Ammon's horn (tissue), 1 donor: ENCODE measurements around the gene LIFR.
"Not testable (repeated sequence)": the region's sequence is repeated elsewhere in the genome, so short reads cannot be mapped to it uniquely, and the experiment has no call there.

Experiments used
- DNase-seq: peaks from one replicate; pipeline ENCODE4 v3.0.0-alpha.2; 2016; ENCODE audit warnings: low spot score

LIFR gene, protein sequence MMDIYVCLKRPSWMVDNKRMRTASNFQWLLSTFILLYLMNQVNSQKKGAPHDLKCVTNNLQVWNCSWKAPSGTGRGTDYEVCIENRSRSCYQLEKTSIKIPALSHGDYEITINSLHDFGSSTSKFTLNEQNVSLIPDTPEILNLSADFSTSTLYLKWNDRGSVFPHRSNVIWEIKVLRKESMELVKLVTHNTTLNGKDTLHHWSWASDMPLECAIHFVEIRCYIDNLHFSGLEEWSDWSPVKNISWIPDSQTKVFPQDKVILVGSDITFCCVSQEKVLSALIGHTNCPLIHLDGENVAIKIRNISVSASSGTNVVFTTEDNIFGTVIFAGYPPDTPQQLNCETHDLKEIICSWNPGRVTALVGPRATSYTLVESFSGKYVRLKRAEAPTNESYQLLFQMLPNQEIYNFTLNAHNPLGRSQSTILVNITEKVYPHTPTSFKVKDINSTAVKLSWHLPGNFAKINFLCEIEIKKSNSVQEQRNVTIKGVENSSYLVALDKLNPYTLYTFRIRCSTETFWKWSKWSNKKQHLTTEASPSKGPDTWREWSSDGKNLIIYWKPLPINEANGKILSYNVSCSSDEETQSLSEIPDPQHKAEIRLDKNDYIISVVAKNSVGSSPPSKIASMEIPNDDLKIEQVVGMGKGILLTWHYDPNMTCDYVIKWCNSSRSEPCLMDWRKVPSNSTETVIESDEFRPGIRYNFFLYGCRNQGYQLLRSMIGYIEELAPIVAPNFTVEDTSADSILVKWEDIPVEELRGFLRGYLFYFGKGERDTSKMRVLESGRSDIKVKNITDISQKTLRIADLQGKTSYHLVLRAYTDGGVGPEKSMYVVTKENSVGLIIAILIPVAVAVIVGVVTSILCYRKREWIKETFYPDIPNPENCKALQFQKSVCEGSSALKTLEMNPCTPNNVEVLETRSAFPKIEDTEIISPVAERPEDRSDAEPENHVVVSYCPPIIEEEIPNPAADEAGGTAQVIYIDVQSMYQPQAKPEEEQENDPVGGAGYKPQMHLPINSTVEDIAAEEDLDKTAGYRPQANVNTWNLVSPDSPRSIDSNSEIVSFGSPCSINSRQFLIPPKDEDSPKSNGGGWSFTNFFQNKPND

DNA sequence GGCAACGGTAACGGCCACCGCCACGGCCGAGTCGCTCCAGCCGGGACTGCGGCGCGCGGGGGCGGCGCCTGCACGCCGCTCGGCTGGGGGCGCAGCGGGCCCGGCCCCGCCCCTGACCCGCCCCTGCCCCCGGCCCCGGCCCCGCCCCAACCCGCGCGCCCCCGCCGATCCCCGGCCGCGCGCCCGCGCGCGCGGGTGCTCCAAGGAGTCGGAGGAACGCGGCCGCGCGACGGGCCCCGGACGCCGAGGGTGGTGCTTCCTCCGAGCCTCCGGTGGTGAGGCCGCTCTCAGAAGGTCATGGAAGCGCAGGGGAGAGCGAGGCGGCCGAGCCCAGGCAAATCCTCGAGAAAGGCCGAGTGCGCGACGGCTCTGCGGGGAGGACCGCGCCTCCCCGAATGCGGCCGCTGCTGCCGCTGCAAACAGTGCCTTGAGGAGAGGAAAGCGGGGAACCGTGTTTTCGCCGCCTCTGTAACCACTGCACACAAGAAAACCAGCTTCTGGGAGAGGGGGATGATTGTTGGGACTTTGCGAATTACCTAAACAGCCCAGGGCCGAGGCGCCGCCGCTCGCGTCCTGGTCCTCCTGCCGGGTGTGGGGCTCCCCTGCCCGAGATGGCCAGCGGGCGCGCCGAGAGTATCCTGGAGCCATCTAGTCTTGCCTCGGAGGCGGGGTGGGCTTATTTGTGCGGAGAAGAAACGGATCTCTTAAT, at the start of gene LIFR:
Gene LIFR, minus strand, starts transcription at position 48 of the 709 bp plus-strand sequence. CDS start 25,999 bp downstream, outside the sequence.
- DNase-seq = peak; percentile 83

DNA sequence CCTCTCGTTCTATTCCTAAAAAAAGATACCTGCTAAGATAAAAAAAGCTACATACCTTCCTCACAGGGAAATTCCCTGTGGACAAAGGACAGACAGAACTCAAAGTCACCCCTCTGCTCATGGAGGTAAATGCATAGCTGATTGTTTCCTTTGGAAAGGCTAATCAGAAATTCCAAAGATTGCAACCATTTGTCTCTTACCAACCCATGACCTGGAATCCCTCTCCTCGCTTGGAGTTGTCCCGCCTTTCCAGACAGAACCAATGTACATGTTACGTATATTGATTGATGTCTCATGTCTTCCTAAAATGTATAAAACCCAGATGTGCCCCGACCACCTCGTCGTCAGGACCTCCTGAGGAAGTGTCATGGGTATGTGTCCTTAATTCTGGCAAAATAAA, 49.2 kb upstream of the LIFR start:
- no peak for DNase-seq

DNA sequence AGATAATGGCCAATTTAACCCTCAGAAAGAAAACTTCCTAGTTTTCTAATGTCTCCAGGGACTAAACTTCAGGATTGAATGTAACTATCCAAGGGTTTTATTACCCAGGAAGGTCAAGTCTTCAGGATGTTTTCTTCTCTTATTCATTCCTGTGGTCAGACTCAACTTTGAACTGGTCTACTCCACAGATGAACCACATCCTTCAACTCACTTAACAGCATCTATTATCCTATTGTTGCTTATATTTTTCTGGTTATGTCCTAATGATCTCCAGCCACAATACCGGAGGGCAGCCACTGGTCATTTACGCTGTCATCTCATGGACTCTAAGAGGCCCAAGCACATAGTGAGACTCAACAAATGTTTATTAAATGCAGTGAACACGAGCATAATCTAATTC, 47.2 kb upstream of the LIFR start:
- no peak for DNase-seq

DNA sequence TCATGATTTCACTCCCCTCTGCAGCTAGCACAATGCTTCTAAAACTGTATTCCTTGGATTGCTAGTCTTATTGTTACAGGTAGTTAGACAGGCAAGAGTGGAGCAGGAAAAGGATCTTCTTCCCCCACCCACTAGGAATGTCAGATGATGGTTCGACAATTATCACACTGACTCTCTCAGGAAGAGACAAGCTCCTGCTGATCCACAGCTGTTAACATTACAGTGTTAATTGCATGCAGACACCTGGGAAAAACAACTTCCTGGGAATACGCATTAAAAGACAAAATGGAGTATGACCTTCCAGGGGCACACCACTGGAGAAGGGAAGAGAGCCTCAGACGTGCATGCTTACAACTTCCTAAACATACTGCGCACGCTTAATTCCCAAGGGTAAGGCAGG, 46.2 kb upstream of the LIFR start:
- no peak for DNase-seq

DNA sequence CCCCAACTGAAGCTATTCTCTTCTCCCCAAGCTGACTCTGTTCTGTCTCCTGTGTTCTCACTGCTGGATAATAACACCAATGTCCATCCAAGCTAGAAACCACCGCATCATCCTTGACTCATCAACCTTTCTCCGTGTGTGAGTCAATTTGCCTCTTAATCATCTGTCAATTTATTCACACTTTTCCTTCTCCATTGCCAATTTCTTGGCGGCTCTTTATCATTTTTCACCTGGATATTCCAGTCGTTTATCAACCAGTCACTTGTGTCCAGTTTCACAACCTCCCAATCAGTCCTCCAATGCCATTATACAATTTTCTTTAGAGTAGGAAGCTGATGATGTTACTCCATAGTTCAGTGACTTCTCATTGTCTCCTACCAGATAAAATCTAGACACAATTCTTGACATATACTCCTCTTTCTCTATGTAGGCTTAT, 45.4 kb upstream of the LIFR start:
- no peak for DNase-seq

DNA sequence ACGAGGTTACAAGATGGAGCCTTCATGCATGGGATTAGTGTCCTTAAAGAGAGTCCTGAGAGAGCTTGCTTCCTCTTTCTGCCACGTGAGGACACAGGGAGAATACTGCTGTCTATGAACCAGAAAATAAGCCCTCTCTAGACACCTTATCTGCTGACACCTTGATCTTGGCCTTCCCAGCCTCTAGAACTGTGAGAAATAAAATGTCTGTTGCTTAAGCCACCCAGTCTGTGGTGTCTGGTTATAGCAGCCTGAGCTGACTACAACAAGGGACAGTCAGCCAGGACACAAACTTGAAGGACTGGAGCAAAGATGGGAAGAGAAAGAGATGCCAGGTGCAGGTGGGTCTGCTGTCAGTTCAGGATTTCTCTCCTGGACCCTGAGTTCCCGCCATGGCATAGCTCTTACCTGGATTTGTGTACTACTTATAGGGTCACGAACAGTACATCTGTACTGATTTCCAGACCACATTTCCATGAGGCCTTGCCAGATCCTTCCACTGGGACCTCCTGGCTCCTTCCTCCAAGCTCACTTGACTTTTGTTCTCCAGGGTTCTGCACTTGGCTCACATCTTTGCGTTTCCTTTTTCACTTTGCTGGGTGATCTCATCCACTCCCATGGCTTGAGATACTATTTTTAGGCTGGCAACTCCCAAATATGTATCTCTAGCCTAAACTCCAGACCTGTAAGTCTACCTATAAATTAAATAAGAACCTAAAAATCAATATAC, 44.9 kb upstream of the LIFR start:
- no peak for DNase-seq

DNA sequence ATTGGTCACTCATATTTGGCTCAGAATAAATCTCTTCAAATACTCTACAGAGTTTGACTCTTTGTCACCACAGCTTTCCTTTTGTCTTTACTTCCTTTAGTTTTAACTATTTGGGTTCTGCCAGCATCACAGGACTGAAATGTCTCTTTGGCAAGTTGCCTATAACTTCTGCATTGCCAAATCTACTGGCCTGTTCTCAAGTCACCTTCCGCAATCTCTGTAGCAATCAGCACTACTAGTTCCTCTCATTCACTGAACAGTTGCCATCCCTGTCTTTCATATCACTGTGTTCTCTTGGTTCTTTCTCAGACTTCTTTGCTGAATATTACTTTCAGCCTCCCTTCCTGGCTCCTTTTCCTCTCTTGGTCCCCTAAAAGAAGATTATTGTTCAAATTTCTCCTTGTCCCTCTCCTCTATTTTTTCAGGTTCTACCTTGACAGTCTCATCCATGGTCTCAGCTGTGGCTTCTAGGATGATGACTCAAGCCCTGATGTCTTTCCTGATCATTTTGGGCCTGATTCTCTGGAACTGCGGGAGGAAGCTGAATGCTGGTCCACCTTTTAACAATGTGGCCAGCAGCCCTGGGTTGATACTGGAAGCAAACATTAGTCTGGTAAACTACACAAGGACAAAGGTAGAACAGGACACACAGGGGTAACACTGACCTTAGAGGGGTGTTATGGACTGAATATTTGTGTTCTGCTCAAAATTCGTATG, 44.0 kb upstream of the LIFR start:
- no peak for DNase-seq

DNA sequence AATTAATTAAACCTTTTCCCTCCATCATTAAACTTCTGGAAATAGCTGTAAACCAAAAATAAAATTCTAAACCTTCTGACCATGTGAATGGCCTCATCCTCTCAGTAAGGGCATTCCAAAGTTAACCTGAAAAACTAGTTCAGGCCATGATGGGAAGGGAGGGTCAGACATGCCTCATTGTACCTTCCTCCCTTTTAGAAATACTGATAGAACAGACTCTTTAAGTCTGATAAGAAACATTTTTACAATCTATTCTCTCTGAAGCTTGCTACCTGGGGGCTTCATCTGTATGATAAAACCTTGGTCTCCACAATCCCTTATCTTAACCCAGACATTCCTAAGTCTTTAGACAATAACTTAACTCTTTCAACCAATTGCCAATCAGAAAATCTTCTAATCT, 43.3 kb upstream of the LIFR start:
- not testable (repeated sequence) for DNase-seq

DNA sequence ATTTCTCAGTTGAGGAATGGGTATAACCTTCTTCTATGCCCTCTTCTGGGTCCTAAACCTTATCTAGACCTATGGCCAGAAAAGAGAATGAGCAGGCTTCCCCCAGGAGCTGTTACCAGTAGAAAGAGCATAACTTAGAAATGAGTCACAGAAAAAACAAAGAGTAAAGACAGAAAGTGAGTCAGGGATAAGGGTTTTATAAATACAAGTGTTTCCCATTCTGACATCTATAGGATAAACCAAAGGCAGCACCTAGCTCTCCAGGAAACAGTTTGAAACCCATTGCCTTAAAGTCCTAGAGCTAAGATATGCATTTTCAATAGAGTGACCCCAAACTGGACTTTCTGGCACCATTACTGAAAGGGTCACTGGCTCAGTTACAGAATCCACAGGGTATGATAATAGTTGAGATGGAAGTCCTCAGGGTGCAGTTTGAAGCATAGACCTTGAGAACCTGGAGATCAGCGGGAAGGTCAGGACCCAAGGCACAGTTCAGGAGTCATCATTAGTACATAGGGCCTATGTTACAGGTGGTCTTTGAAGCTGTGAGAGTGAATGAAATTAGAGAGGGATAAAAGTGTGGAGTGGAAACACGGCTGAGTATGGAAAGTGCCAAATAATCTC, 42.7 kb upstream of the LIFR start:
- no peak for DNase-seq

DNA sequence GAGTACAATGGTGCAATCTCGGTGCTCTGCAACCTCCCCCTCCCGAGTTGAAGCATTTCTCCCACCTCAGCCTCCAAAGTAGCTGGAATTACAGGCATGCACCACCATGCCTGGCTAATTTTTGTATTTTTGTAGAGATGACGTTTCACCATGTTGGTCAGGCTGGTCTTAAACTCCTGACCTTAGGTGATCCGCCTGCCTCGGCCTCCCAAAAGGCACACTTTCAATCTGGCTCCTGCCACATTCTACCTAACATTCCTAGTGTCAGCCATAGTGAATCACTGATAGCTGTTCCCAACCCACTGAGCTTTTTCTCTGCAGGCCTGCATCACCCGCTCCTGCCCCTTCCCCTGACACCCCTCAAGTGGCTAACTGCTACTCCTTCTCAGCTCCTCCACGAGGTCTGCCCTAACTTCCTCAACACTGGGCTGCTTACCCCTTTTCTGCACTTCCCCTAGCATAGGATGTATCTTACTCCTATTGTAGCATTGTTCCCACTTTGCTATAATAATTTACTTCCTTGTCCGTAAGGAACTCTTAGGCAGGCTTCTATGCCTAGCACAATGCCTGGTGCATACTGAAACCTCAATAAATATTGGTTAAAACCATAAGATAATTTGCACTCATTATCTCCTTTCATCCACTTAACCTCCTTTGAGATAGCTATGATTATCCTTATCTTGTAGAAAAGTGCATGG, 42.0 kb upstream of the LIFR start:
- DNase-seq = no peak

DNA sequence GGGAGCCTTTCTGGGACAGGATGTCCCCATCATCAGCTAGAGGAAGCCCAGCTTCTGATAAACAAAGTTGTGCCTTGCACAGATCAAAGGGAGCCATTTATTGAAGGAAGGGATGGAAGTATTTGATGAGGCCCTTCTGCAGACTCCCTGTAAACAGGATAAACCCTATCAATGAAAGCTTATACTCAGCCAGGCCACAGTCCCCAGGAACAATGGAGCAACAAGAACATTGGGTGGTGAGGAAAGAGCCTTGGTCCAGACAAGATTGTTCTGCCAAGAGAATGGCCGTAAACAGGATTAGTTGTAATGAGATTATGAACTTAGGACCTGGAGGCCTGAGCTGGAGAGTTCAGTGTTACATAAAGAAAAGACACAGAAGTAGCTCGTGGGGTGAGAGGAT, 40.5 kb upstream of the LIFR start:
- no peak for DNase-seq

DNA sequence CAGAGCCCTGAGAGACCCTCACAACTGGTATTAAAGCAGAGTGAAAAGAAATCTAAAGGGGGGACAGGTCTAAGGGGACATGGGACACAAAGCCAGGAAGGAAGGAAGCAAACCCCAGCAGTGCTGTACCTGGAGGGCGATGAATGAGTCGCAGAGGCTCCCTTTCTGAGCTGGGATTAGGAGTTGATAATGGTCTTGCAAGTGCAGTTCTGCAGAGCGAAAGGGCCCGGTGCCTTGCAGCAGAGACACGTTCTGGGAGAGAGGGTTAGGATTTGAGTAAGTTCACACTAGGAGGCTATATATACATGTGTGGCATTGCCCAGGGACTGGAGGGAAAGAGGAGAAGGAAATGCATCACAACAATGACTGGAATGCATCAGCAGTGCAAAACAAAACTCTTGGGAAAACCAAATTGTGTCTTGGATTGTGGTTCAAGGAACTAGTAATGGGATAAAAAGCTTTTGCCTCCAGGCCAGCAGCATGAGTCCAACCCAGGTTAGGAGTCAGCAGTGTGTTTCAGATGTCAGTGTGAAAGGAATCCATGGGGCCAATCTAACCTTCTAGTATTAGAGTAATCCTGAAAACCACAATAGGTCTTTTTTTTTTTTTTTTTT, 38.8 kb upstream of the LIFR start:
- no peak for DNase-seq

DNA sequence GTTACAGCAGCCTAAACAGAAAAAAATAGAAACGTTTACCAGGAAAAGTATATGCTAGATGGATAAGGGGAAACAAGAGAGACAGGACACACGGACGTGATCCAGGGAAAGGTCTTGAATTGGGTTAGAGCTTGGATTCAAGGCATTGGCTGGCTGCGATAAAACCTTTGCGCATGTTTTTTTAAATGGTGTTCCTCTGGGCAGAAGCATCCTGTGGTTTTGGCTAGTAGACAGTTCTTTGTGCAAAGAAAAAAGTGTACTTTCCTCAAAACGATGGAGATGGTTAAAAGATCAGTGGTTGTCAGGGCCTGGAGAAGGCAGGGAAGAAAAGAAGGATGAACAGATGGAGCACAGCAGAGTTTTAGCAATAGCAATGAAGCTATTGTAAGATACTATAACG, 37.5 kb upstream of the LIFR start:
- no peak for DNase-seq

DNA sequence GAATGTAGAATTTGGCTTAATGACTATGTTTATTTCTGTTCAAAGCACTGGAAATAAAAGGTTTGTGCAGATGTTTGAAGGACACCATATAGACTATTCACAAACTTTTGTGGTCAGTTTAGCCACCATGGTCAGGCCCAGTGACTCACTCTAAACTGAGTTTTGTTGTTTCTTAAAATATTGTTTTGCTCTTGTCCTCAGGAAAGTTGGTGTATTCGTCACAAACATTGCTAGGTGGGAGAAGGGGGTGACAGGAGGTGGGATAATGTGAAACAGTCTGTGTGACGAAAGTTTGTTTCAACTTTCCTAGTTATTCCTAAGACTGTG, 35.0 kb upstream of the LIFR start:
- no peak for DNase-seq

DNA sequence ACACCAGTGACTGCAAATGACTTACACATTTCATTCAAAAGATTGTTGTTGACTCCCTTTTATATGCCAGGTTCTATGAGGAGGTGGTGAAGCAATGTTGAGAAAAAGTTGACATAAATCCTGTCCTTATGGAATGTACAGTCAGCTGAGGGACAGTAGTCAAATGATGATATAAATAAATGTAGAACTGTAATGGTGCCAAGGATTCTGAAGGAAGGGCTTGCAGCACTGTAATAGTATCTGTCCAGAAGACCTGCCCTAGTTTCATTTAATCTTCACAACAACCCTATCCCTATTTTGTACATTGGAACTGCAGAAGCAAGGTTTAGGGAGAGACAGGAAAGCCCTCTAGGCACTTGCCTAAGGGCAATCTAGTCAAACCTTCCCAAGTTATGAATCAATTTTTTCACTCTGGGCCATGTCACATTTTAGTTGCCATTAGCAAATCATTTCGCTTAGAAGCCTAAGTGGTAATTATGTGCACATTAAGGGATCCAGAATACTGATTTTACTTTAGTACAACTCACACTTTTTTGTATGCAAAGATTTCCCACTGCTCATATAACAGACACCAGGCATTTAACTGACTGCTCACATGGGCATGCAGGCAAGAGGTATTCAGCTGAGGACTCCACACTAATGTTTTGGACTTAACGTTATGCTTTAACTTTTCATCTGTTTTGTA, 34.5 kb upstream of the LIFR start:
- no peak for DNase-seq

DNA sequence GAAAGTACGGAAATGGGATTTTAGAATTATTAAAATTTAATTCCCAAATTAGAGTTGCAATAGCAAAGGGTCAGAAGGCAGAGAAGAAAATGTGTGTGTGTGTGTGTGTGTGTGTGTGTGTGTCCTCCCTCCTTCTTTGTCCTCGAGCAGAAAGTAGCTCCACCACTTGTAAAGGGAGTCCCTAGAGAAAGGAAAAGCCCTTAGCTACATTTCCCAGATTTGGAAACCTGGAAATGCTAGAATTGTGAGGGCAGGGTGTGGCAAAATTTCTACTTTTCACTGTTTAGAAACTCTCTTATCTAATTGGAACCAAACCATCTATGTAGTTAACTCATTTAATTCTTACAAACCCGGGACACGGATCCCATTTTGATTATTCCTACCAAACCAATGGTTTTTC, 33.2 kb upstream of the LIFR start:
- no peak for DNase-seq

DNA sequence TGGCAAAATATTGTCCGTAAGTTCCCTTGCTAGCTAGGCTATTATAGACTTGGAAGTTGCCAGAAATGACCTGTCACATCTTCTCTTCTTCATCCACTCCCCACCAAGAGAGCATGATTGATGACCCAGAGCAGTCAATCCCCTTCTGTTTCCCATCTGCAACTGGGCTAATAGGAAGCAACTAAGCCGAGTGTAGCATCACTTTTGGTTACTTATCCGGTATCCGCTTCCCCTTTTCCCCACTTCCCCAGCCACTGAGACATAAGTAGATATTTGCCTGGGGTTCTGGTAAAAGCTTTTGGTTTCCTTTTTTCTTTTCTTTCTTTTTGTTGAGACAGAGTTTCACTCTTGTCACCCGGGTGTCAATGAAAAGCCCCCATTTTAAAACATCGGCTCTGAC, 29.4 kb upstream of the LIFR start:
- no peak for DNase-seq

DNA sequence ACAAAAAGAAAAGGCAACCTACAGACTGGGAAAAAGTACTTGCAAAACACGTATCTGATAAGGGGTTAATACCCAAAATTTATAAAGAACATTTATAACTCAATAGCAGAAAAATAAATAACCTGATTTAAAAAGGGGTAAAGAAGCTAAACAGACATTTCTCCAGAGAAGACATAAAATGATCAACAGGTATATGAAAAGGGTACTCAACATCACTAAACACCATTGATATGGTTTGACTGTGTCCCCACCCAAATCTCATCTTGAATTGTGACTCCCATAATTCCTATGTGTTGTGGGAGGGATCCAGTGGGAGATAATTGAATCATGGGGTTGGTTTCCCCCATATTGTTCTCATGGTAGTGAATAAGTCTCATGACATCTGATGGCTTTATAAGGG, 27.1 kb upstream of the LIFR start:
- DNase-seq = no peak

DNA sequence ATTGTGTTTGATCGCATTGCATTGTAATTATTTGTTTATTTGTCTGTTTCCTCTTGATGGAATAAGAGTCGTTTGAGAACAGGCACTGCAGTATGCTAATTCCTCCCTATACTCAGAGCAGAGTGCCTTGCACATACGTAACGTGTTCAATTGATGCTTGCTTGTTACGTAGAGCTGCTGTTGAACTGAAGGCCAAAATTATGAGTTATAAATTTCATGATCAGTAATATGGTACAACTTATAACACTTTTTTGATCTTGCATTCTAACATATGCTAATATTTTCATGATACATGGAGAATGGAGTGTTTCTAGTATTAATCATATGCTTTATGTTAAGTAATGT, 26.5 kb upstream of the LIFR start:
- DNase-seq = no peak
